Measurements from ENCODE around the gene C2orf78. TPM values are rescaled to one million over a fixed set of nuclear protein-coding genes. Genes with fewer than 3 reads are reported as not detected.

C2orf78 gene
- total and polyA plus RNA-seq, 10 of the 15 experiments (the other 5 are each of a cell fraction or from before 2014, with no cell fraction given) = 0.08 to 0.82 (median 0.40) TPM

- TF ChIP-seq, protein P1, sequence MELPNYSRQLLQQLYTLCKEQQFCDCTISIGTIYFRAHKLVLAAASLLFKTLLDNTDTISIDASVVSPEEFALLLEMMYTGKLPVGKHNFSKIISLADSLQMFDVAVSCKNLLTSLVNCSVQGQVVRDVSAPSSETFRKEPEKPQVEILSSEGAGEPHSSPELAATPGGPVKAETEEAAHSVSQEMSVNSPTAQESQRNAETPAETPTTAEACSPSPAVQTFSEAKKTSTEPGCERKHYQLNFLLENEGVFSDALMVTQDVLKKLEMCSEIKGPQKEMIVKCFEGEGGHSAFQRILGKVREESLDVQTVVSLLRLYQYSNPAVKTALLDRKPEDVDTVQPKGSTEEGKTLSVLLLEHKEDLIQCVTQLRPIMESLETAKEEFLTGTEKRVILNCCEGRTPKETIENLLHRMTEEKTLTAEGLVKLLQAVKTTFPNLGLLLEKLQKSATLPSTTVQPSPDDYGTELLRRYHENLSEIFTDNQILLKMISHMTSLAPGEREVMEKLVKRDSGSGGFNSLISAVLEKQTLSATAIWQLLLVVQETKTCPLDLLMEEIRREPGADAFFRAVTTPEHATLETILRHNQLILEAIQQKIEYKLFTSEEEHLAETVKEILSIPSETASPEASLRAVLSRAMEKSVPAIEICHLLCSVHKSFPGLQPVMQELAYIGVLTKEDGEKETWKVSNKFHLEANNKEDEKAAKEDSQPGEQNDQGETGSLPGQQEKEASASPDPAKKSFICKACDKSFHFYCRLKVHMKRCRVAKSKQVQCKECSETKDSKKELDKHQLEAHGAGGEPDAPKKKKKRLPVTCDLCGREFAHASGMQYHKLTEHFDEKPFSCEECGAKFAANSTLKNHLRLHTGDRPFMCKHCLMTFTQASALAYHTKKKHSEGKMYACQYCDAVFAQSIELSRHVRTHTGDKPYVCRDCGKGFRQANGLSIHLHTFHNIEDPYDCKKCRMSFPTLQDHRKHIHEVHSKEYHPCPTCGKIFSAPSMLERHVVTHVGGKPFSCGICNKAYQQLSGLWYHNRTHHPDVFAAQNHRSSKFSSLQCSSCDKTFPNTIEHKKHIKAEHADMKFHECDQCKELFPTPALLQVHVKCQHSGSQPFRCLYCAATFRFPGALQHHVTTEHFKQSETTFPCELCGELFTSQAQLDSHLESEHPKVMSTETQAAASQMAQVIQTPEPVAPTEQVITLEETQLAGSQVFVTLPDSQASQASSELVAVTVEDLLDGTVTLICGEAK (IDR thresholded peaks at IDR 0.05; ENCODE audit: borderline replicate concordance) = no peak
- TF ChIP-seq TAF1 (IDR thresholded peaks at IDR 0.05; ENCODE audit: borderline replicate concordance, low read depth, low read length) (no peak), IRF4 (IDR thresholded peaks at IDR 0.05; ENCODE audit: low read depth, low read length) (peak; percentile 74), SREBF2 (IDR thresholded peaks at IDR 0.05; ENCODE audit: low read length) (no peak), BHLHE40 (IDR thresholded peaks at IDR 0.05; ENCODE audit: borderline replicate concordance in 1 of 2, low read depth in 2 of 2, low read length in 1 of 2) (peak in 1 of 2 experiments; percentile 36; a peak in 1 of 4 replicates), KLF5 (IDR thresholded peaks at IDR 0.05; ENCODE audit: partially characterized antibody) (no peak), DPF2 (IDR thresholded peaks at IDR 0.05) (peak; percentile 59; the same call in 1 of the 2 replicates), FOXK2 (IDR thresholded peaks at IDR 0.05) (no peak), PML (IDR thresholded peaks at IDR 0.05; ENCODE audit: low read length) (no peak), MTA2 (IDR thresholded peaks at IDR 0.05; ENCODE audit: low read depth) (peak; percentile 33; the same call in 1 of the 2 replicates), STAT3 (IDR thresholded peaks at IDR 0.05; ENCODE audit: low read depth, low read length) (no peak), MYB (IDR thresholded peaks at IDR 0.05; ENCODE audit: borderline replicate concordance, low read depth, low read length) (no peak), LARP7 (IDR thresholded peaks at IDR 0.05) (no peak), ZNF24 (IDR thresholded peaks at IDR 0.05) (no peak), KDM1A (IDR thresholded peaks at IDR 0.05; ENCODE audit: borderline replicate concordance) (no peak), PAX8 (IDR thresholded peaks at IDR 0.05) (no peak), NR2F1 (conservative IDR thresholded peaks at IDR 0.05) (no peak), RFX5 (IDR thresholded peaks at IDR 0.05; ENCODE audit: low read depth, low read length) (no peak), RBBP5 (conservative IDR thresholded peaks at IDR 0.05) (no peak), JUNB (IDR thresholded peaks at IDR 0.05) (no peak; the same call in 1 of the 2 replicates), TCF12 (IDR thresholded peaks at IDR 0.05; ENCODE audit: low read depth, low read length) (peak; percentile 66; the same call in 1 of the 2 replicates), CREM (IDR thresholded peaks at IDR 0.05; ENCODE audit: low read depth) (no peak)
- TF ChIP-seq, protein P2, sequence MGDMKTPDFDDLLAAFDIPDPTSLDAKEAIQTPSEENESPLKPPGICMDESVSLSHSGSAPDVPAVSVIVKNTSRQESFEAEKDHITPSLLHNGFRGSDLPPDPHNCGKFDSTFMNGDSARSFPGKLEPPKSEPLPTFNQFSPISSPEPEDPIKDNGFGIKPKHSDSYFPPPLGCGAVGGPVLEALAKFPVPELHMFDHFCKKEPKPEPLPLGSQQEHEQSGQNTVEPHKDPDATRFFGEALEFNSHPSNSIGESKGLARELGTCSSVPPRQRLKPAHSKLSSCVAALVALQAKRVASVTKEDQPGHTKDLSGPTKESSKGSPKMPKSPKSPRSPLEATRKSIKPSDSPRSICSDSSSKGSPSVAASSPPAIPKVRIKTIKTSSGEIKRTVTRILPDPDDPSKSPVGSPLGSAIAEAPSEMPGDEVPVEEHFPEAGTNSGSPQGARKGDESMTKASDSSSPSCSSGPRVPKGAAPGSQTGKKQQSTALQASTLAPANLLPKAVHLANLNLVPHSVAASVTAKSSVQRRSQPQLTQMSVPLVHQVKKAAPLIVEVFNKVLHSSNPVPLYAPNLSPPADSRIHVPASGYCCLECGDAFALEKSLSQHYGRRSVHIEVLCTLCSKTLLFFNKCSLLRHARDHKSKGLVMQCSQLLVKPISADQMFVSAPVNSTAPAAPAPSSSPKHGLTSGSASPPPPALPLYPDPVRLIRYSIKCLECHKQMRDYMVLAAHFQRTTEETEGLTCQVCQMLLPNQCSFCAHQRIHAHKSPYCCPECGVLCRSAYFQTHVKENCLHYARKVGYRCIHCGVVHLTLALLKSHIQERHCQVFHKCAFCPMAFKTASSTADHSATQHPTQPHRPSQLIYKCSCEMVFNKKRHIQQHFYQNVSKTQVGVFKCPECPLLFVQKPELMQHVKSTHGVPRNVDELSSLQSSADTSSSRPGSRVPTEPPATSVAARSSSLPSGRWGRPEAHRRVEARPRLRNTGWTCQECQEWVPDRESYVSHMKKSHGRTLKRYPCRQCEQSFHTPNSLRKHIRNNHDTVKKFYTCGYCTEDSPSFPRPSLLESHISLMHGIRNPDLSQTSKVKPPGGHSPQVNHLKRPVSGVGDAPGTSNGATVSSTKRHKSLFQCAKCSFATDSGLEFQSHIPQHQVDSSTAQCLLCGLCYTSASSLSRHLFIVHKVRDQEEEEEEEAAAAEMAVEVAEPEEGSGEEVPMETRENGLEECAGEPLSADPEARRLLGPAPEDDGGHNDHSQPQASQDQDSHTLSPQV (IDR thresholded peaks at IDR 0.05) = no peak
- TF ChIP-seq, protein P3, sequence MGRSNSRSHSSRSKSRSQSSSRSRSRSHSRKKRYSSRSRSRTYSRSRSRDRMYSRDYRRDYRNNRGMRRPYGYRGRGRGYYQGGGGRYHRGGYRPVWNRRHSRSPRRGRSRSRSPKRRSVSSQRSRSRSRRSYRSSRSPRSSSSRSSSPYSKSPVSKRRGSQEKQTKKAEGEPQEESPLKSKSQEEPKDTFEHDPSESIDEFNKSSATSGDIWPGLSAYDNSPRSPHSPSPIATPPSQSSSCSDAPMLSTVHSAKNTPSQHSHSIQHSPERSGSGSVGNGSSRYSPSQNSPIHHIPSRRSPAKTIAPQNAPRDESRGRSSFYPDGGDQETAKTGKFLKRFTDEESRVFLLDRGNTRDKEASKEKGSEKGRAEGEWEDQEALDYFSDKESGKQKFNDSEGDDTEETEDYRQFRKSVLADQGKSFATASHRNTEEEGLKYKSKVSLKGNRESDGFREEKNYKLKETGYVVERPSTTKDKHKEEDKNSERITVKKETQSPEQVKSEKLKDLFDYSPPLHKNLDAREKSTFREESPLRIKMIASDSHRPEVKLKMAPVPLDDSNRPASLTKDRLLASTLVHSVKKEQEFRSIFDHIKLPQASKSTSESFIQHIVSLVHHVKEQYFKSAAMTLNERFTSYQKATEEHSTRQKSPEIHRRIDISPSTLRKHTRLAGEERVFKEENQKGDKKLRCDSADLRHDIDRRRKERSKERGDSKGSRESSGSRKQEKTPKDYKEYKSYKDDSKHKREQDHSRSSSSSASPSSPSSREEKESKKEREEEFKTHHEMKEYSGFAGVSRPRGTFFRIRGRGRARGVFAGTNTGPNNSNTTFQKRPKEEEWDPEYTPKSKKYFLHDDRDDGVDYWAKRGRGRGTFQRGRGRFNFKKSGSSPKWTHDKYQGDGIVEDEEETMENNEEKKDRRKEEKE (IDR thresholded peaks at IDR 0.05) = no peak
Measured at GRCh38 chr2:73821227-73821626, 37.2 kb downstream of the C2orf78 start (continued).
